H9 (cell line): ENCODE measurements around the gene RASGRP3. TPM values are rescaled to one million over a fixed set of nuclear protein-coding genes. Genes with fewer than 3 reads are reported as not detected.

Source experiments
- DNase-seq: peaks from one replicate; pipeline ENCODE4 v3.0.0-alpha.2; 2017
- H2AFZ ChIP-seq: one replicate; pipeline ENCODE4 v1.6.1; 2013; ENCODE audit warnings: mild to moderate bottlenecking, low read length, control low read depth, moderate library complexity
- H2AK5ac ChIP-seq: 2 replicates; pipeline ENCODE4 v1.6.1; 2013; ENCODE audit warnings: low read length, control low read depth, mixed read lengths; ENCODE audit not compliant: insufficient read length
- H2BK120ac ChIP-seq: one replicate; pipeline ENCODE4 v1.6.1; 2013; ENCODE audit warnings: low read depth, mild to moderate bottlenecking, low read length, control low read depth, inconsistent platforms; ENCODE audit not compliant: poor library complexity, severe bottlenecking
- H2BK12ac ChIP-seq: 2 replicates; pipeline ENCODE4 v1.6.1; 2013; ENCODE audit warnings: low read length, control low read depth, mixed read lengths, low read depth; ENCODE audit not compliant: insufficient read length
- H2BK15ac ChIP-seq: 2 replicates; pipeline ENCODE4 v1.6.1; 2013; ENCODE audit warnings: low read depth, low read length, control low read depth
- H2BK20ac ChIP-seq: one replicate; pipeline ENCODE4 v1.6.1; 2013; ENCODE audit warnings: low read depth, mild to moderate bottlenecking, low read length, control low read depth, inconsistent platforms; ENCODE audit not compliant: poor library complexity, severe bottlenecking
- H2BK5ac ChIP-seq: 2 replicates; pipeline ENCODE4 v1.6.1; 2013; ENCODE audit warnings: low read length, control low read depth, mixed read lengths; ENCODE audit not compliant: insufficient read length
- H3K14ac ChIP-seq: 2 replicates; pipeline ENCODE4 v1.6.1; 2013; ENCODE audit warnings: low read length, control low read depth; ENCODE audit not compliant: insufficient read depth
- H3K18ac ChIP-seq: 2 replicates; pipeline ENCODE4 v1.6.1; 2013; ENCODE audit warnings: low read depth, mild to moderate bottlenecking, mixed read lengths, low read length, control low read depth; ENCODE audit not compliant: insufficient read length
- H3K23ac ChIP-seq: 2 replicates; pipeline ENCODE4 v1.6.1; 2013; ENCODE audit warnings: low read length, control low read depth, mixed read lengths, low read depth; ENCODE audit not compliant: insufficient read length
- H3K23me2 ChIP-seq: 2 replicates; pipeline ENCODE4 v1.6.1; 2013; ENCODE audit warnings: low read depth, mild to moderate bottlenecking, mixed read lengths, low read length, control low read depth; ENCODE audit not compliant: insufficient read length, poor library complexity, severe bottlenecking
- H3K27ac ChIP-seq: 2 replicates; pipeline ENCODE4 v1.5.1; 2013; ENCODE audit warnings: low read length, control low read depth, mixed read lengths, low read depth; ENCODE audit not compliant: insufficient read length
- H3K27me3 ChIP-seq: 2 replicates; pipeline ENCODE4 v1.6.1; 2013; ENCODE audit warnings: low read length, control low read depth, inconsistent platforms; ENCODE audit not compliant: insufficient read depth
- H3K4ac ChIP-seq: 2 replicates; pipeline ENCODE4 v1.6.1; 2013; ENCODE audit warnings: low read depth, mild to moderate bottlenecking, control low read depth, inconsistent platforms, low read length, moderate library complexity
- H3K4me1 ChIP-seq: 2 replicates; pipeline ENCODE4 v1.6.1; 2013; ENCODE audit warnings: low read length, control low read depth, inconsistent platforms; ENCODE audit not compliant: insufficient read depth
- H3K4me2 ChIP-seq: 2 replicates; pipeline ENCODE4 v1.6.1; 2013; ENCODE audit warnings: low read length, control low read depth, mixed read lengths; ENCODE audit not compliant: insufficient read length, insufficient read depth
- H3K56ac ChIP-seq: 2 replicates; pipeline ENCODE4 v1.6.1; 2013; ENCODE audit warnings: low read depth, mild to moderate bottlenecking, mixed read lengths, low read length, control low read depth; ENCODE audit not compliant: insufficient read length
- H3K79me1 ChIP-seq: 2 replicates; pipeline ENCODE4 v1.6.1; 2013; ENCODE audit warnings: low read depth, mild to moderate bottlenecking, moderate library complexity, low read length, control low read depth, inconsistent platforms; ENCODE audit not compliant: insufficient read depth, poor library complexity, severe bottlenecking
- H3K79me2 ChIP-seq: 2 replicates; pipeline ENCODE4 v1.6.1; 2013; ENCODE audit warnings: low read length, control low read depth, inconsistent platforms; ENCODE audit not compliant: insufficient read depth
- H3K9ac ChIP-seq: 2 replicates; pipeline ENCODE4 v1.6.1; 2013; ENCODE audit warnings: low read length, control low read depth, mixed read lengths; ENCODE audit not compliant: insufficient read length; ENCODE audit errors: extremely low read depth
- H3K9me3 ChIP-seq: one replicate; pipeline ENCODE4 v1.6.1; 2013; ENCODE audit warnings: low read depth, low read length, inconsistent platforms; ENCODE audit not compliant: control insufficient read depth
- H3T11ph ChIP-seq: one replicate; pipeline ENCODE4 v1.6.1; 2013; ENCODE audit warnings: mild to moderate bottlenecking, low read length, control low read depth, inconsistent platforms
- H4K20me1 ChIP-seq: one replicate; pipeline ENCODE4 v1.6.1; 2013; ENCODE audit not compliant: control insufficient read depth, insufficient read length, insufficient read depth
- H4K5ac ChIP-seq: 2 replicates; pipeline ENCODE4 v1.6.1; 2013; ENCODE audit warnings: low read depth, mild to moderate bottlenecking, mixed read lengths, low read length, control low read depth; ENCODE audit not compliant: insufficient read length
- H4K8ac ChIP-seq: replicated peaks from 2 replicates; pipeline ENCODE4 v1.6.1; 2013; ENCODE audit warnings: low read length, control low read depth, mixed read lengths, low read depth; ENCODE audit not compliant: insufficient read length
- H4K91ac ChIP-seq: 2 replicates; pipeline ENCODE4 v1.6.1; 2013; ENCODE audit warnings: low read depth, mild to moderate bottlenecking, moderate library complexity, mixed read lengths, low read length, control low read depth; ENCODE audit not compliant: insufficient read length
- H3K27ac Mint-ChIP-seq, 3 experiments: 2 replicates in 2 of 3; 3 replicates in 1 of 3; pipeline ENCODE4 v1.8.0; 2020 to 2021; ENCODE audit warnings: mixed read lengths in 3 of 3, mild to moderate bottlenecking in 1 of 3, moderate library complexity in 1 of 3
- H3K27me3 Mint-ChIP-seq: 2 replicates; pipeline ENCODE4 v1.8.0; 2021; ENCODE audit warnings: low read depth, mild to moderate bottlenecking, moderate library complexity, mixed read lengths
- H3K36me3 Mint-ChIP-seq, 3 experiments: 2 replicates in 2 of 3; 3 replicates in 1 of 3; pipeline ENCODE4 v1.8.0; 2020 to 2021; ENCODE audit warnings: low read depth in 3 of 3, mixed read lengths in 3 of 3; ENCODE audit not compliant: insufficient read depth in 1 of 3
- H3K4me1 Mint-ChIP-seq, 2 experiments: 2 replicates each; pipeline ENCODE4 v1.8.0; 2020; ENCODE audit warnings: mixed read lengths in 2 of 2
- H3K4me3 Mint-ChIP-seq, 2 experiments: 2 replicates in 1 of 2; 3 replicates in 1 of 2; pipeline ENCODE4 v1.8.0; 2020 to 2021; ENCODE audit warnings: mild to moderate bottlenecking in 2 of 2, mixed read lengths in 2 of 2, moderate library complexity in 1 of 2
- H3K9me3 Mint-ChIP-seq, 2 experiments: 2 replicates in 1 of 2; 3 replicates in 1 of 2; pipeline ENCODE4 v1.8.0; 2020; ENCODE audit warnings: mild to moderate bottlenecking in 2 of 2, mixed read lengths in 2 of 2, moderate library complexity in 1 of 2
- WGBS: extraction: QIAGEN DNeasy Blood & Tissue Kit; methylation state at CpG from one replicate; pipeline ENCODE4 v1.1.7; 2013; ENCODE audit warnings: missing lambda C conversion rate, low lambda C conversion rate, mixed read lengths; ENCODE audit not compliant: insufficient read length; ENCODE audit errors: extremely low coverage; 5-methylcytosine and 5-hydroxymethylcytosine counted together
- total RNA-seq: library from RNA; stranded (reverse); gene quantifications from 2 replicates; pipeline ENCODE4 v1.2.1, GENCODE V29; 2021
- TF ChIP-seq, protein P1 (sequence below): fragments of 200-600 bp; sonication (generic); conservative IDR thresholded peaks from 3 replicates; pipeline ENCODE4 v1.8.0; 2021; ENCODE audit warnings: antibody characterized with exemption, mild to moderate bottlenecking

RASGRP3 gene
- total RNA-seq, 1 experiment from 2014 or later = not detected

- Histone ChIP-seq H2BK120ac (no peak overlapping the region), H3K79me1 (no peaks in the 10 kb centered on the region), H2AK5ac (no peak overlapping the region), H4K5ac (no peak overlapping the region), H2AFZ (no peak overlapping the region), H3K4me2 (no peak overlapping the region), H2BK5ac (no peak overlapping the region), H2BK20ac (no peak overlapping the region), H4K20me1 (no peaks in the 10 kb centered on the region), H3K14ac (no peak overlapping the region), H3K4ac (no peak overlapping the region), H2BK12ac (no peak overlapping the region), H3T11ph (no peak overlapping the region), H3K23me2 (no peaks in the 10 kb centered on the region), H3K4me1 (no peaks in the 10 kb centered on the region; the same call in 1 of the 2 replicates), H3K56ac (no peak overlapping the region), H3K79me2 (no peaks in the 10 kb centered on the region), H3K27me3 (no peaks in the 10 kb centered on the region), H3K27ac (no peak overlapping the region), H2BK15ac (no peak overlapping the region), H4K8ac (no peak overlapping the region), H3K9me3 (no peaks in the 10 kb centered on the region), H4K91ac (no peak overlapping the region), H3K9ac (no peak overlapping the region), H3K18ac (no peak overlapping the region), H3K23ac (no peak overlapping the region)
- peaks cover 13 to 22% of the 10 kb centered on the region in 2 experiments for H3K4me1 Mint-ChIP-seq
- no peak for DNase-seq
- H3K4me3 Mint-ChIP-seq = no peak overlapping the region
- TF ChIP-seq, protein P1, sequence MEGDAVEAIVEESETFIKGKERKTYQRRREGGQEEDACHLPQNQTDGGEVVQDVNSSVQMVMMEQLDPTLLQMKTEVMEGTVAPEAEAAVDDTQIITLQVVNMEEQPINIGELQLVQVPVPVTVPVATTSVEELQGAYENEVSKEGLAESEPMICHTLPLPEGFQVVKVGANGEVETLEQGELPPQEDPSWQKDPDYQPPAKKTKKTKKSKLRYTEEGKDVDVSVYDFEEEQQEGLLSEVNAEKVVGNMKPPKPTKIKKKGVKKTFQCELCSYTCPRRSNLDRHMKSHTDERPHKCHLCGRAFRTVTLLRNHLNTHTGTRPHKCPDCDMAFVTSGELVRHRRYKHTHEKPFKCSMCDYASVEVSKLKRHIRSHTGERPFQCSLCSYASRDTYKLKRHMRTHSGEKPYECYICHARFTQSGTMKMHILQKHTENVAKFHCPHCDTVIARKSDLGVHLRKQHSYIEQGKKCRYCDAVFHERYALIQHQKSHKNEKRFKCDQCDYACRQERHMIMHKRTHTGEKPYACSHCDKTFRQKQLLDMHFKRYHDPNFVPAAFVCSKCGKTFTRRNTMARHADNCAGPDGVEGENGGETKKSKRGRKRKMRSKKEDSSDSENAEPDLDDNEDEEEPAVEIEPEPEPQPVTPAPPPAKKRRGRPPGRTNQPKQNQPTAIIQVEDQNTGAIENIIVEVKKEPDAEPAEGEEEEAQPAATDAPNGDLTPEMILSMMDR = no peak
- no peaks in the 10 kb centered on the region; a peak in 1 of 7 replicates for H3K36me3 Mint-ChIP-seq
- H3K27ac Mint-ChIP-seq = peak overlapping the region in 2 of 3 experiments; percentile 5 to 35; a peak in 2 of 7 replicates
- no CpG with 5 or more reads among the region's 1 CpG for WGBS
- H3K27me3 Mint-ChIP-seq = peaks cover 1% of the 10 kb centered on the region; the same call in 1 of the 2 replicates
- H3K9me3 Mint-ChIP-seq = peaks cover 0 to 1% of the 10 kb centered on the region in 2 experiments; a peak in 1 of 5 replicates
Measured at GRCh38 chr2:33552758-33553461, 76.5 kb downstream of the RASGRP3 start.
